B cell (primary cell): ENCODE data around the gene SIX5.

ENCODE experiments used
- CTCF ChIP-seq: fragments of 200-600 bp; IDR thresholded peaks from one replicate; pipeline ENCODE4 v1.8.0; 2022; ENCODE audit warnings: antibody characterized with exemption, mild to moderate bottlenecking
- EZH2 ChIP-seq: IDR thresholded peaks from 2 replicates; pipeline ENCODE4 v1.6.1; 2012; ENCODE audit warnings: borderline replicate concordance, low read depth, mild to moderate bottlenecking, moderate library complexity, low read length; ENCODE audit not compliant: insufficient read depth, poor library complexity, severe bottlenecking

- TF ChIP-seq CTCF (no peak), EZH2 (no peak)
These were observed 40.6 kb upstream of the SIX5 start for GRCh38 chr19:45809643-45810159.
